Esophagus squamous epithelium (tissue), 4 donors: Measurements from ENCODE around the gene BCL11B.

ENCODE experiments used
- CTCF ChIP-seq, 6 experiments: fragments of 450-650 bp in 4 of 6; fragments of 200-600 bp in 2 of 6; sonication (generic) in 2 of 6; IDR thresholded peaks; one replicate each; pipeline ENCODE4 v1.5.1; 2016 to 2019; ENCODE audit warnings: antibody characterized with exemption in 6 of 6, mild to moderate bottlenecking in 4 of 6, moderate library complexity in 4 of 6
- POLR2A ChIP-seq, 4 donors: fragments of 450-650 bp; IDR thresholded peaks; one replicate each; pipeline ENCODE4 v1.6.1; 2017; ENCODE audit warnings: antibody characterized with exemption in 4 of 4, mild to moderate bottlenecking in 4 of 4, moderate library complexity in 3 of 4

GRCh38 chr14:99272899-99273765, 1.1 kb upstream of the BCL11B start:
- TF ChIP-seq CTCF (IDR thresholded peaks at IDR 0.05) (peak in 1 of 6 experiments; percentile 8), POLR2A (IDR thresholded peaks at IDR 0.05) (no peak)
